ENCODE results near the gene RAB11FIP5.
"Not testable (repeated sequence)": the region's sequence is repeated elsewhere in the genome, so short reads cannot be mapped to it uniquely, and the experiment has no call there.

RAB11FIP5 gene

GRCh38 chr2:73074110-73075069 lies 38.4 kb downstream of the RAB11FIP5 start:
- peaks cover 14% of the 10 kb centered on the region for H3K36me3 Mint-ChIP-seq (ENCODE audit: low read depth)
- H3K4me3 Mint-ChIP-seq, result no peak overlapping the region
- H3K27me3 Mint-ChIP-seq, result peaks cover 16% of the 10 kb centered on the region
- H3K4me1 Mint-ChIP-seq (ENCODE audit: low read depth), result peaks cover 16% of the 10 kb centered on the region
- H3K27ac Mint-ChIP-seq, result no peak overlapping the region
- no peaks in the 10 kb centered on the region for H3K9me3 Mint-ChIP-seq
- intact Hi-C loops (cut with micrococcal nuclease), result loop anchor here (5.0 kb wide), 3 partner anchors 82 to 313 kb away; partner anchors contain the start of genes ALMS1 and SMYD5

- peaks cover 15% of the 10 kb centered on the region for H3K36me3 Mint-ChIP-seq (ENCODE audit: low read depth)
- intact Hi-C loops (cut with micrococcal nuclease), result loop anchor here (5.0 kb wide), 3 partner anchors 80 to 315 kb away; partner anchors contain the start of genes ALMS1 and SMYD5
- H3K27me3 Mint-ChIP-seq, result peaks cover 7% of the 10 kb centered on the region
- H3K4me3 Mint-ChIP-seq, result peak overlapping the region; percentile 91
- H3K27ac Mint-ChIP-seq, result peak overlapping the region; percentile 96
- H3K9me3 Mint-ChIP-seq, result no peaks in the 10 kb centered on the region
- peaks cover 34% of the 10 kb centered on the region for H3K4me1 Mint-ChIP-seq (ENCODE audit: low read depth)
Observed at GRCh38 chr2:73072416-73072815, 40.3 kb downstream of the RAB11FIP5 start.

- H3K36me3 Mint-ChIP-seq (ENCODE audit: low read depth), result peaks cover 19% of the 10 kb centered on the region
- peak overlapping the region; percentile 96 for H3K27ac Mint-ChIP-seq
- H3K27me3 Mint-ChIP-seq, result peaks cover 7% of the 10 kb centered on the region
- peak overlapping the region; percentile 91 for H3K4me3 Mint-ChIP-seq
- intact Hi-C loops (cut with micrococcal nuclease), result loop anchor here (5.0 kb wide), 3 partner anchors 80 to 315 kb away; partner anchors contain the start of genes ALMS1 and SMYD5
- H3K9me3 Mint-ChIP-seq, result no peaks in the 10 kb centered on the region
- peaks cover 38% of the 10 kb centered on the region for H3K4me1 Mint-ChIP-seq (ENCODE audit: low read depth)
Observed at GRCh38 chr2:73072129-73072395, 40.7 kb downstream of the RAB11FIP5 start.

- Mint-ChIP-seq H3K27ac (peak within 1 kb of the TSS; percentile 96), H3K4me3 (peak within 1 kb of the TSS; percentile 91), H3K9me3 (no peaks in the 10 kb centered on the region), H3K36me3 (ENCODE audit: low read depth) (peaks cover 24% of the 10 kb centered on the region), H3K4me1 (ENCODE audit: low read depth) (peaks cover 43% of the 10 kb centered on the region), H3K27me3 (peaks cover 2% of the 10 kb centered on the region)
- intact Hi-C loops (cut with micrococcal nuclease), result loop anchor here (1.0 to 5.0 kb wide), 5 partner anchors 79 to 316 kb away; partner anchors contain the start of genes ALMS1, CCT7 and SMYD5
Observed at GRCh38 chr2:73071360-73072128, 41.2 kb downstream of the RAB11FIP5 start, which contains the start of gene SFXN5. Gene SFXN5, minus strand, starts transcription at chr2:73071712. Its CDS starts 7 bp downstream, at chr2:73071705.

GRCh38 chr2:73070643-73071359 lies 41.9 kb downstream of the RAB11FIP5 start:
- Mint-ChIP-seq H3K27ac (peak overlapping the region; percentile 96), H3K4me1 (ENCODE audit: low read depth) (peaks cover 51% of the 10 kb centered on the region), H3K27me3 (peaks cover 2% of the 10 kb centered on the region), H3K36me3 (ENCODE audit: low read depth) (peaks cover 31% of the 10 kb centered on the region), H3K9me3 (no peaks in the 10 kb centered on the region), H3K4me3 (peak overlapping the region; percentile 91)
- intact Hi-C loops (cut with micrococcal nuclease), result loop anchor here (1.0 to 5.0 kb wide), 5 partner anchors 78 to 316 kb away; partner anchors contain the start of genes ALMS1, CCT7 and SMYD5

- H3K4me1 Mint-ChIP-seq (ENCODE audit: low read depth), result peaks cover 55% of the 10 kb centered on the region
- H3K36me3 Mint-ChIP-seq (ENCODE audit: low read depth), result peaks cover 39% of the 10 kb centered on the region
- no peaks in the 10 kb centered on the region for H3K9me3 Mint-ChIP-seq
- H3K27me3 Mint-ChIP-seq, result no peaks in the 10 kb centered on the region
- intact Hi-C loops (cut with micrococcal nuclease), result loop anchor here (2.0 to 5.0 kb wide), 4 partner anchors 78 to 317 kb away; partner anchors contain the start of genes ALMS1 and SMYD5
- peak overlapping the region; percentile 91 for H3K4me3 Mint-ChIP-seq
- H3K27ac Mint-ChIP-seq, result peak overlapping the region; percentile 96
Observed at GRCh38 chr2:73069855-73070642, 42.7 kb downstream of the RAB11FIP5 start.

GRCh38 chr2:73069041-73069854 lies 43.5 kb downstream of the RAB11FIP5 start:
- peaks cover 63% of the 10 kb centered on the region for H3K4me1 Mint-ChIP-seq (ENCODE audit: low read depth)
- no peaks in the 10 kb centered on the region for H3K9me3 Mint-ChIP-seq
- peaks cover 47% of the 10 kb centered on the region for H3K36me3 Mint-ChIP-seq (ENCODE audit: low read depth)
- peak overlapping the region; percentile 91 for H3K4me3 Mint-ChIP-seq
- H3K27me3 Mint-ChIP-seq, result no peaks in the 10 kb centered on the region
- intact Hi-C loops (cut with micrococcal nuclease), result no loop called here
- peak overlapping the region; percentile 96 for H3K27ac Mint-ChIP-seq

- Mint-ChIP-seq H3K4me1 (ENCODE audit: low read depth) (peaks cover 74% of the 10 kb centered on the region), H3K27ac (no peak overlapping the region), H3K4me3 (no peak overlapping the region), H3K36me3 (ENCODE audit: low read depth) (peaks cover 47% of the 10 kb centered on the region), H3K27me3 (no peaks in the 10 kb centered on the region), H3K9me3 (no peaks in the 10 kb centered on the region)
- intact Hi-C loops (cut with micrococcal nuclease), result no loop called here
Observed at GRCh38 chr2:73068147-73068546, 44.6 kb downstream of the RAB11FIP5 start.

GRCh38 chr2:73067043-73067442 lies 45.7 kb downstream of the RAB11FIP5 start:
- Mint-ChIP-seq H3K4me1 (ENCODE audit: low read depth) (peaks cover 82% of the 10 kb centered on the region), H3K27me3 (no peaks in the 10 kb centered on the region), H3K36me3 (ENCODE audit: low read depth) (peaks cover 51% of the 10 kb centered on the region), H3K4me3 (no peak overlapping the region), H3K9me3 (no peaks in the 10 kb centered on the region), H3K27ac (no peak overlapping the region)
- intact Hi-C loops (cut with micrococcal nuclease), result no loop called here

GRCh38 chr2:73065070-73065469 lies 47.7 kb downstream of the RAB11FIP5 start:
- H3K4me3 Mint-ChIP-seq; H3K27me3 Mint-ChIP-seq; H3K9me3 Mint-ChIP-seq; H3K27ac Mint-ChIP-seq; intact Hi-C loops (cut with micrococcal nuclease): not testable (repeated sequence)
- H3K36me3 Mint-ChIP-seq (ENCODE audit: low read depth), result peaks cover 46% of the 10 kb centered on the region
- peaks cover 77% of the 10 kb centered on the region for H3K4me1 Mint-ChIP-seq (ENCODE audit: low read depth)

GRCh38 chr2:73063909-73064875 lies 48.6 kb downstream of the RAB11FIP5 start:
- Mint-ChIP-seq H3K9me3 (no peaks in the 10 kb centered on the region), H3K36me3 (ENCODE audit: low read depth) (peaks cover 53% of the 10 kb centered on the region), H3K4me3 (peak overlapping the region; percentile 24), H3K4me1 (ENCODE audit: low read depth) (peaks cover 68% of the 10 kb centered on the region), H3K27me3 (no peaks in the 10 kb centered on the region), H3K27ac (peak overlapping the region; percentile 67)
- intact Hi-C loops (cut with micrococcal nuclease), result no loop called here
